ENCODE results near the gene CCDC170. TPM values are rescaled to one million over a fixed set of nuclear protein-coding genes. Genes with fewer than 3 reads are reported as not detected.

CCDC170 gene
- total and polyA plus RNA-seq, 4 donors, result 2.4 to 24.1 (median 13.2) TPM

DNA sequence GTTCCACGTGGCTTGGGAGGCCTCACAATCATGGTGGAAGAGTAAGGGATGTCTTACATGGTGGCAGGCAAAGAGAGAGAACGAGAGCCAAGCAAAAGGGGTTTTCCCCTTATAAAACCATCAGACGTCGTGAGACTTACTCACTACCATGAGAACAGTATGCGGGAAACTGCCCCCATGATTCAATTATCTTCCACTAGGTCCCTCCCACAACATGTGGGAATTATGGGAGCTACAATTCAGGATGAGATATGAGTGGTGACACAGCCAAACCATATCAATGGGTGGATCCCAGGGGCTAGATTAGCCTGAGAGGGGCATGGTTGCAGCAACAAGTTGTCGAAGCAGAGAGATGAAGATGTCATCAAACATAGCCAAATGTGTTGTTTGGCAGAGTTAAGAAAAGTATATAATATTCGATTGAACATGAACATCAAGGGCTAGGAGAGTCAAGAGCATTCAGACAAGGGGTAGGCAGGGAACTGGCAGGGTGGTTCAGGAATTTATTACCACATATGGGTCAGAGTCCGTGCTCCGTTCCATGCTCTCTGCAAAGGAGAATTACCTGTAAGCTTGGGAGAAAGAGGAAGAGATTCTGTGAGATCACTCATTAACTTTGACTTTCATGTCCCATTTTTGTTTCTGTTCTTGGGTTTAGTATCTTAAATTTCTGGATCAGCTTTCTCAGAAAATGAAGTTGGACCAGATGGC is 98.8 kb downstream of the CCDC170 start:
- DNase-seq (no peak), ATAC-seq (ENCODE audit: insufficient read depth, low FRiP score) (no peak)
- no peaks in the 10 kb centered on the region for H3K4me1 ChIP-seq (ENCODE audit: control insufficient read depth in 5 of 5, insufficient read depth in 5 of 5, low read length in 5 of 5)
- H3K9me3 ChIP-seq (ENCODE audit: control insufficient read depth in 4 of 4, insufficient read depth in 3 of 4, low read length in 3 of 4), result peaks cover 0 to 9% (median 2%) of the 10 kb centered on the region in 4 donors
- TF ChIP-seq CTCF (IDR thresholded peaks at IDR 0.05; ENCODE audit: control extremely low read depth, extremely low read depth), result no peak
- H3K27me3 ChIP-seq (ENCODE audit: control insufficient read depth in 3 of 3, insufficient read depth in 3 of 3, low read length in 2 of 3), result no peaks in the 10 kb centered on the region
- no peaks in the 10 kb centered on the region for H3K36me3 ChIP-seq (ENCODE audit: control insufficient read depth in 4 of 4, insufficient read depth in 4 of 4, low read length in 4 of 4)
- no peak overlapping the region for H3K9ac ChIP-seq (ENCODE audit: insufficient read depth in 1 of 2, low read length in 2 of 2)
- 80 to 95% methylated on average over 9 of the region's 9 CpGs for WGBS, 2 donors
- H3K27ac ChIP-seq (ENCODE audit: low read depth in 1 of 2, low read length in 1 of 2), result no peak overlapping the region
- H3K4me3 ChIP-seq, result no peak overlapping the region

DNA sequence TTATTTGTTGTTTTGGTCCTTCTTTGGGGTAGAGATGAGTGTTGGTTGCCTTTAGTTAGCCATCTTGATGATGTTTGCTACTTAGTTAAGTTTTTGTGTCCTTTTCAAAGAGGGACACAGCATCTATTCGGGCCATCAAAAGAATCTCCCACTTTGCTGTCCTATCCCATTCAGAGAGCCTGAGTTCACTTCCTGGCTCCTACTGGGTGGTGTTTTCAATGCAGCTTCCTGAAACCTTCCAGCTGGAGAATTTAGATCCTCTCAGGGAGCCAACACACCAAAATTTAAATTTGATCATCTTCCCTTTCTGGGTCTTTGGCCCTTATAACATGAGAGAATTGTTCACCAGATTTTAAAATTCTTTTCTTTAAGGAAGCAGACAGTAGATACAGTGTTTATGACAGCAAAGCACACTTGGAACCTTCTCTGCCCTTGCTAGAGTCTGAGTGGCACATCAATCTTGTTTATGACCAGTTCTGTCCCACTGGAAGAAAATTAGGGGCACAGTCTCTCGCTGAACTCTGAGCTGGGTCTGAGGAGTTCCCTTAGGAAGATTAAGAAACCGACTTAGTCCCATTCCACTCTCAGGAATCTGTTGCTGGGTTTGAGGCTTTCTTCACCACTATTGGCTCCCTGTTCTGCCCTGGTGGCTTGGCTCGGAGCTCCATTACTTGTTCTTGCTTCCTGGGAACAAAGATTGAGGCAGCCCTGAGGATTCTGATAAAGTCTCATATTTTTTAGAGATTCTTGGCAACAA is 115.5 kb downstream of the CCDC170 start:
- Histone ChIP-seq H3K27ac (ENCODE audit: low read depth in 1 of 2, low read length in 1 of 2) (peak overlapping the region in 1 of 2 donors; percentile 3), H3K4me1 (ENCODE audit: control insufficient read depth in 5 of 5, insufficient read depth in 5 of 5, low read length in 5 of 5) (no peaks in the 10 kb centered on the region), H3K4me3 (no peak overlapping the region), H3K27me3 (ENCODE audit: control insufficient read depth in 3 of 3, insufficient read depth in 3 of 3, low read length in 2 of 3) (no peaks in the 10 kb centered on the region), H3K36me3 (ENCODE audit: control insufficient read depth in 4 of 4, insufficient read depth in 4 of 4, low read length in 4 of 4) (no peaks in the 10 kb centered on the region), H3K9me3 (ENCODE audit: control insufficient read depth in 4 of 4, insufficient read depth in 3 of 4, low read length in 3 of 4) (peaks cover 0 to 4% (median 0%) of the 10 kb centered on the region in 4 donors), H3K9ac (ENCODE audit: insufficient read depth in 1 of 2, low read length in 2 of 2) (no peak overlapping the region)
- TF ChIP-seq CTCF (IDR thresholded peaks at IDR 0.05; ENCODE audit: control extremely low read depth, extremely low read depth), result no peak
- WGBS, 2 donors, result 69 to 80% methylated on average over 4 of the region's 4 CpGs
- ATAC-seq (ENCODE audit: insufficient read depth, low FRiP score) (no peak), DNase-seq (no peak)

GRCh38 chr6:151610326-151610725 is 116.5 kb downstream of the CCDC170 start:
- TF ChIP-seq CTCF (IDR thresholded peaks at IDR 0.05; ENCODE audit: control extremely low read depth, extremely low read depth), result no peak
- Histone ChIP-seq H3K4me3 (no peak overlapping the region), H3K9ac (ENCODE audit: insufficient read depth in 1 of 2, low read length in 2 of 2) (no peak overlapping the region), H3K4me1 (ENCODE audit: control insufficient read depth in 5 of 5, insufficient read depth in 5 of 5, low read length in 5 of 5) (no peaks in the 10 kb centered on the region), H3K9me3 (ENCODE audit: control insufficient read depth in 4 of 4, insufficient read depth in 3 of 4, low read length in 3 of 4) (peaks cover 0 to 4% (median 0%) of the 10 kb centered on the region in 4 donors), H3K36me3 (ENCODE audit: control insufficient read depth in 4 of 4, insufficient read depth in 4 of 4, low read length in 4 of 4) (no peaks in the 10 kb centered on the region), H3K27me3 (ENCODE audit: control insufficient read depth in 3 of 3, insufficient read depth in 3 of 3, low read length in 2 of 3) (no peaks in the 10 kb centered on the region), H3K27ac (ENCODE audit: low read depth in 1 of 2, low read length in 1 of 2) (no peak overlapping the region)
- 52 to 77% methylated on average over 1 of the region's 1 CpG for WGBS, 2 donors
- ATAC-seq (ENCODE audit: insufficient read depth, low FRiP score) (no peak), DNase-seq (no peak)

All from lung (tissue), 12 donors.